ENCODE data around the gene CTBP2.

Gene CTBP2

DNA sequence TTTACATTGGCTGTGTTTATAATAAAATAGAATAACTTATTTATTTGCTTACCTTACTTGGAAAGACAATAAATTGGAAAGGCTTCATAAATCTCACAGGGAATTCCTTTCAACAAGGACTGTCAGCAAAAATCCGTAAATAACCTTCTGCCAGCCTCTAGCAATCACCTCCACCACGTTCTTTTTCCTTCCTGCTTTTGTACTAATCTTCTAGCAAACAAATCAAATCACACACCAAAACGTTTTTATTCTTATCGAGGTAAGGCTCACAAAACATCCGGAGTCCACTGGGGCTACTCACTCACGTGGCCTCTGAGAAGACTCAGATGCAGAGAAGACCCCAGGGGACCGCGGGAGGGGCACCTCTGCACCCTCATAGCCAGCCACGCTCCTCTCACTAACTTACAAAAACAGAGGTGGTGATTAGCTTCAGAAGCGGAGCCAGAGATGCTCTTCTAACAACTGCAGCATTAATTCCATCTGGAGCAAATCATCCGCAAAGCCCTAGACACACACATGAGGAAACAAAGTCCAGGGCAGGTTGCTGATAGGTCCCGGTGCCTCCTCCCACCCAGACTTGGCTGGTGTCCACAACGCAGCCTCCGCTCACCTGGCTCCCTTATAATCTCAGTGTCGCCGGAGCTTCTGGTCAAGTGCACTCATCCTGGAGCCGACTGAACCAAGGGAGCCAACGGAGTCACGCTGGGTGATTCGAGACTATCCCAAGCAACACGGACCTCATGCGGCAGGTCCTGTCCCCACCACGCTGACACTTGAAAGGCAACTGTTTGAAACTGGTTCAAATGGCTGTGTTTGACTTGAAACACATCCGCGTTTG lies 22.5 kb downstream of the CTBP2 start:
- no peak overlapping the region for H3K4me3 ChIP-seq (ENCODE audit: low read depth, low read length)
- TF ChIP-seq, protein P1, sequence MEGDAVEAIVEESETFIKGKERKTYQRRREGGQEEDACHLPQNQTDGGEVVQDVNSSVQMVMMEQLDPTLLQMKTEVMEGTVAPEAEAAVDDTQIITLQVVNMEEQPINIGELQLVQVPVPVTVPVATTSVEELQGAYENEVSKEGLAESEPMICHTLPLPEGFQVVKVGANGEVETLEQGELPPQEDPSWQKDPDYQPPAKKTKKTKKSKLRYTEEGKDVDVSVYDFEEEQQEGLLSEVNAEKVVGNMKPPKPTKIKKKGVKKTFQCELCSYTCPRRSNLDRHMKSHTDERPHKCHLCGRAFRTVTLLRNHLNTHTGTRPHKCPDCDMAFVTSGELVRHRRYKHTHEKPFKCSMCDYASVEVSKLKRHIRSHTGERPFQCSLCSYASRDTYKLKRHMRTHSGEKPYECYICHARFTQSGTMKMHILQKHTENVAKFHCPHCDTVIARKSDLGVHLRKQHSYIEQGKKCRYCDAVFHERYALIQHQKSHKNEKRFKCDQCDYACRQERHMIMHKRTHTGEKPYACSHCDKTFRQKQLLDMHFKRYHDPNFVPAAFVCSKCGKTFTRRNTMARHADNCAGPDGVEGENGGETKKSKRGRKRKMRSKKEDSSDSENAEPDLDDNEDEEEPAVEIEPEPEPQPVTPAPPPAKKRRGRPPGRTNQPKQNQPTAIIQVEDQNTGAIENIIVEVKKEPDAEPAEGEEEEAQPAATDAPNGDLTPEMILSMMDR (IDR thresholded peaks at IDR 0.05; ENCODE audit: low read depth, low read length, missing control alignments), result no peak
- in situ Hi-C loops (cut with HindIII; ENCODE audit: low sequenced_read_pairs), result no loop called here

DNA sequence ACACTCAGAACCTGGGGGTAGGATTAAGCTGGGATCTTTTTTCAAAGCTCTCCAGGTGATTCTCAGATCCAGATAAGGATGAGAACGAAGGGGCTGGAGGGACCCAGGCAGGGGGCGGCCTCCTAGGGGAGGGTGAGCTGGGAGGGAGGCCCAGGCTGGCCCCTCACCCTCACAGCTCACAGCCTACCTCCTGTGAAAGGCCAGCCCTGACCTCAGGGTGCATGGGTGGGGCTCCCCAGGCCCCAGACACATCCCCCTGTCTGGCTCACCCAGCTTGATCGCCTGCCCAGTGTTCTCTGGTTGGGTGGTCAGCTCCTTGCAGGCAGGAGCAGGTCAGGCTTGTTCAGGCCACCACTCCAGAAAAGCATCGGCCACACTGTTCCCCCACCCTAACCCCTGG lies 24.3 kb downstream of the CTBP2 start:
- in situ Hi-C loops (cut with HindIII; ENCODE audit: low sequenced_read_pairs), result no loop called here
- no peak overlapping the region for H3K4me3 ChIP-seq (ENCODE audit: low read depth, low read length)
- TF ChIP-seq, protein P1 (IDR thresholded peaks at IDR 0.05; ENCODE audit: low read depth, low read length, missing control alignments), result no peak
- DNase-seq (ENCODE audit: low read depth), result no peak

More for the DNA sequence above, 22.5 kb downstream of the CTBP2 start:
- no peak for DNase-seq (ENCODE audit: low read depth)

DNA sequence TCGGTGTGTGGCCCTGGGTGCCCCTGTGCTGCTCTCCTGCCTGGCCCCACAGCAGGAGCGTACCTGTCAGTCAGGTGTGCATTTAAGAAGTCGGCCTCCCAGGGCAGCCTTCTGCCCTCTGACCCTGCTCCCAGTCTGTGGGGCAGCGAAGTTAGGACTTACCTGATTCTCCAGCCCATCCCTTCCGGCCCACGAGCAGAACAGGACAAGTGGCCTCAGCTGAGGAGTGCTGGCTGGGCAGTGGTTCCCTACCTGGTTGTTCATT lies 24.7 kb downstream of the CTBP2 start:
- no peak for DNase-seq (ENCODE audit: low read depth)
- no peak overlapping the region for H3K4me3 ChIP-seq (ENCODE audit: low read depth, low read length)
- TF ChIP-seq, protein P1 (IDR thresholded peaks at IDR 0.05; ENCODE audit: low read depth, low read length, missing control alignments), result no peak
- in situ Hi-C loops (cut with HindIII; ENCODE audit: low sequenced_read_pairs), result no loop called here

DNA sequence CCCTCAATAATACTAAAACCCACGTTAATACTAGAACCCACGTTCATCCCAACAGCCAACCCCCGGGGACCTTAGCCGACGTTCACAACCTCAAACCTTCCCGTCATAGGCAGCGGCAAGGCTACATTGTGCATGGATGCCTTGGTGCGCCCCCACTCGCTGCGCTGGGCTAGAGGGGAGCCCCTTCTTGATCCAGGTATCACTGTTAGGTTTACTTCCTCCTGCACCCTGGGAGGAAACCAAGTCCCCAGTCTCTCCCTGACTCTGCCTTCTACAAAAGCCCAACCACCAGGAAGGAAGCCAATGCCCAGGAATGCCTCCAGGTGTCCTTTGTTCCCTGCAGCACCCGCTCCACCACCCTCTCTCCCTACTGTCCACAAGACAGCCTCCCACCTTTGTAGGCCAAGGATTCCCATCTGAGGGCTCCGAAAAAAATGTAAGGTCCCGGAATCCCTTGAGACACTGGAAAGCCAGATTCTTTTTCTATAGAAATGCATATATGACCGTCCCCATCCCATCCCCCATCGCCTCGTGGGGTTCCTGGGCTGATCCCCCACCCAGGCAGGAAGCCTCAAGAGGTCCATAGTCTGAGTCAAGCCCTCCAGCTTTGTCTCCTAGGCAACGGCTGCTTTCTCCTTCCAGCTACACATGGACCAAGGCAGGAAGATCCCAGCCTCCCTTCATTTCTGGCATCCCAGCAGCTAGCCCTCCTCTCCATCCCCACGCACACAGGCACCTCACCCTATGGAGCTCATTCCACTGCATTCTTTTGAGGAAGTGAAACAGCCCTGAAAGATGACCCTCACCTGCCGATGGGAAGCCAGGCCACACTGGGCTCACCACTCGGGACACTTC lies 25.2 kb downstream of the CTBP2 start:
- TF ChIP-seq, protein P1 (IDR thresholded peaks at IDR 0.05; ENCODE audit: low read depth, low read length, missing control alignments), result no peak
- no peak overlapping the region for H3K4me3 ChIP-seq (ENCODE audit: low read depth, low read length)
- in situ Hi-C loops (cut with HindIII; ENCODE audit: low sequenced_read_pairs), result no loop called here
- DNase-seq (ENCODE audit: low read depth), result no peak

DNA sequence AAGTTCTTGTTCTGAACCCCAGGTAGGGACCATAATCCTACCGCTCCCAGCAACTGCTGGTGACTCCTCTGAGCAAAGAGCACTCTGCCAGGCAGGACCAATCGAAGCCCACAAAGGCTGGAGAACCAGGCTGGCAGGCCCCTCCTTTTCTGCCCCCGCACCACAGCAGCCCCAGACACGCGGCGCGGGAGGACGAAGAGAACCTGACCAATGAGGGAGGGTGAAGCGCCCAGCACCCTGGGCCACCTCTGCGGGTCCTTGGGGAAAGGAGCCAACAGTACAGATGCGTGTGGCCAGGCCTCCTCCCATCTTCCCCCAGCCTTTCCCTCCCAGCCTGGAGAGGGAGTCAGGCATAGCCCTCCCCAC lies 25.9 kb downstream of the CTBP2 start:
- DNase-seq (ENCODE audit: low read depth), result no peak
- H3K4me3 ChIP-seq (ENCODE audit: low read depth, low read length), result no peak overlapping the region
- TF ChIP-seq, protein P1 (IDR thresholded peaks at IDR 0.05; ENCODE audit: low read depth, low read length, missing control alignments), result no peak
- in situ Hi-C loops (cut with HindIII; ENCODE audit: low sequenced_read_pairs), result no loop called here

DNA sequence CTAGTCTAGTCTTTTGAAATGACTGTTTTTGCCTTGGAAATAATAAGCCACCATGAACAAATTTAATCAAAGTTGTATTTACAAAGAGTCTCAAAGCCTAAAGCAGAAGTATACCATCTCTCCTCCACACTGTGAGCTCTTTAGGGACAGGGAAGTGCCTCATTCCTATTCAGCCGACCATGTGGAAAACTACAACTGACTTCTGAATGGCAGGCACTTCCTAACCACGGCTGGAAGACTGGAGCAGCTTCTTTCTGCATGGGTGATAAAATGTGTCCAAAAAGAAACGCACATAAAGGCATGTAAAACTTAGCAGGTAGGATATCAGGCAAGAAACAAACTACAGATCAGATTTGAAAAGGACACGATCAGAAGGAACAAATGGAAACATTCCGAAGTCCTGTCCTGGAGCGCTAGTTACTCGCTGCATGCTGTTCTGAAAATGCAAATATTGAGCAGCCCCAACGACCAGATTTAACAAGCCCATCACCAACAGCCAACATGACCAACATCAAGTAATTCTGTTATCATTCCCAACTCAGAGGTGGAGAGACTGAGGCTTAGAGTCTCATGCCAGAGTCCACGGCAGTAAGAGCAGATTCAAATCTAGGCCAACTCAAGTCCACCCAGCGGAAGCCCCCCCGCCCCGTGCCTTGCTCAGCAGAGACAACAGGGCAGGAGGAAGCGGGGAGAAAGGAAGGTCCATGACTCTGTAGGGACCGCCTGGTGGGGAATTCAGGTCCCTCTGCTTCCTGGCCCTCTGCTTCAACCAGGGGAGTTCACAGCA lies 26.5 kb downstream of the CTBP2 start:
- H3K4me3 ChIP-seq (ENCODE audit: low read depth, low read length), result no peak overlapping the region
- TF ChIP-seq, protein P1 (IDR thresholded peaks at IDR 0.05; ENCODE audit: low read depth, low read length, missing control alignments), result no peak
- in situ Hi-C loops (cut with HindIII; ENCODE audit: low sequenced_read_pairs), result no loop called here
- no peak for DNase-seq (ENCODE audit: low read depth)
